Measurements from ENCODE around the gene GPR87.

The GPR87 gene, protein sequence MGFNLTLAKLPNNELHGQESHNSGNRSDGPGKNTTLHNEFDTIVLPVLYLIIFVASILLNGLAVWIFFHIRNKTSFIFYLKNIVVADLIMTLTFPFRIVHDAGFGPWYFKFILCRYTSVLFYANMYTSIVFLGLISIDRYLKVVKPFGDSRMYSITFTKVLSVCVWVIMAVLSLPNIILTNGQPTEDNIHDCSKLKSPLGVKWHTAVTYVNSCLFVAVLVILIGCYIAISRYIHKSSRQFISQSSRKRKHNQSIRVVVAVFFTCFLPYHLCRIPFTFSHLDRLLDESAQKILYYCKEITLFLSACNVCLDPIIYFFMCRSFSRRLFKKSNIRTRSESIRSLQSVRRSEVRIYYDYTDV

GRCh38 chr3:151316267-151316991 is at the start of gene GPR87:
GPR87 (minus strand) TSS chr3:151316820; CDS start chr3:151300100, 16,720 bp downstream.
- DNase-seq (ENCODE audit: low read depth): no peak

DNA sequence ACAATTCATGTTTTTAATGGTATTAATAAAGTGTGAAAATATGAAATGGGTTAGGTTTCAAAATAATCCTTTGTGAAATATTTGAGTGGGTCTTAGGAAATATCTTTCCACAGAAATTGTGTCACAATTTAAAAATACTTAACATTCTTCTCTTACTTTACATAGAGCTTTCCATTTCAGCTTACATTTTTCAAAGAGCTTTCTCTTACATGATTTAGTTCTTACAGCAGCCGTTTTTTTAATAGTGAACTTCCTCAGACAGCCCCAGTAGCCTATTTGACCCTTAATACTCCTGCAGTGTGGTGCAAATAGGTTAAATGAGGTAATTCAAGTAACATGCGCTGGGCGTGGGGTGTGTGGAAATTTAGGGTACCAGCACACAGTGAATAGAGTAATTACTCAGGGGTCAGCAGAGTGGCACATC is 46.1 kb upstream of the GPR87 start:
- no peak for DNase-seq (ENCODE audit: low read depth)

DNA sequence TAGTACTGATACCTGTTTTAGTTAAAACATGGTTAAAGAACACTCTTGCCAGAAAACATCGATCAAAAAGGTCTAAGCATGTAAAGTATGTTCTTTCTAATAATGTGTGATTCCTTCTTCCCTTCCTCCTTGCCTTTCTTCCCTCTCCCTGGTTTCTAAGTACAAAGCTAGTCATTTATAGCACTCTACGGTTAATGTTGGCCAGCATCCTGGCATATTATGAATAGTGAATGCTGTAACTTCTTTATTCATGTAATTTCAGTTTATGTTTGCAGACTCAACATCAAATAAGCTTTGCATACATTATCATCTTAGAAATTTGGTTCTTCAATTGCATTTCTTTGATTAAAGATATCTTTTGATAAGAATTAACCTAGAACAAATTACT is 40.8 kb upstream of the GPR87 start:
- no peak for DNase-seq (ENCODE audit: low read depth)

DNA sequence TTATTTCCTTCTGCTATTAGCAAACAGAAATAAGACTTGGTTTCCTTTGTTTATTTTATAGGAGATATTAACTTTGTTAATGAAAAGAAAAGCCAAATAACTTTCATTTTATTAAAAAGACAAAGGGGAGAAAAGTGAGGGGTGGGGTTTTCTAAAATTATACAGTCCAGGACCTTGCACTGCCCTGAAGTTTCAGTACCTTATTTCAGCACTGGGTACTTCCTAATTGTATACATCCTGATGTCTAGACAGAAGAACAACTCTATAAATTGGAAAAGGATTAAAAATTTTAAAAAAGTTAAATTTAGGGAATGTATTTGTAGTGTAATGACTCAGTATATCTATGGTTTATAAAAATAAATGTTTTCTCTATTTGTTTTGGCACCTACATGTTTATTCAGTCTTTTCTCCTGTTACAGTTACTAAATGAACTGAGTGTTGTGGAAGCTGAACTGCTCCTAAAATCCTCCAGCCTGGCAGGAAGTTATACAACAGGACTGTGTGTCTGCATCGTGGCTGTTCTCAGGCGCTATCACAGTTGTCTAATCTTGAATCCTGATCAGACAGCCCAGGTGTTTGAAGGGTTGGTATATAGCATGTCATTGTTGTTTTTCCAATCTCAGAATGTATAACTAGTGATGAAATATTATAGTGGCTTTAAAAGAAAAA is 40.3 kb upstream of the GPR87 start:
- DNase-seq (ENCODE audit: low read depth): no peak

DNA sequence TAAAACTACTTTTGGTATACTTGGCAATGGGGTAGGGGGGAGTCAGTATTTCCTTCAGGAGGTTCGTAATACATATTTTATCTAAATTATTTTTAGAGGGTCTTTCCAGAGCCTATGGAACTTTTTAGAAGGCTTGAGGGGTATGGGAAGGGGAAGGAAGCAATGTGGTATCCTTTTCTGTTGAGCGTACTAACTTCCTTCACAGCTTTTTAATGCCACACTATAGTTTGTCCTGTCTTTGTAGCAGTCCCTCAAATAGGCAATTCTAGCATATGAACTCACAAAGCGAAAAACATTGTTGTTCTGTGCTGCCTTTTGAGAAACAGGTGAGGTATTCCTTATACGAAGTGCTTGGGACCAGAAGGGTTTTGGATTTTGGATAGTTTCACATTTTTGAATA is 35.0 kb upstream of the GPR87 start:
- no peak for DNase-seq (ENCODE audit: low read depth)

DNA sequence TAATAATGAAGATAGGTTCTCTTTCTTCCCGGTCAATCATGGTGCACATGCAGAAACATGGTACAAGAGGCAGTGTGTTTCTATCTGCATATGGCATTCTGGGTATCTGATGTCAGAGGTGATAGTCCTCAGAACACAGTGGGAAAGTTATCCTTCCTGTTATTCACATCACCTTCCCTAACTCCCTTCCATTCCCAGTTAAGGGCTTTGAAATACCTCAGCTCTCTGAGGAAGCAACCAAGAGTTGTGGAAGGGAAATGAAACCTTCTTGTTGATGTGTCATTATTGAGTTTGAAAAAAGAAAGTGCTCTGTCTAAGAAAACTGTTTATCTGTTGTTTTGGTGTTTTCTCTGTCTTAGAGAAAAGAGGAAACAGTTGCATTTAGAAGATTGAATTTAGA is 34.6 kb upstream of the GPR87 start:
- no peak for DNase-seq (ENCODE audit: low read depth)

DNA sequence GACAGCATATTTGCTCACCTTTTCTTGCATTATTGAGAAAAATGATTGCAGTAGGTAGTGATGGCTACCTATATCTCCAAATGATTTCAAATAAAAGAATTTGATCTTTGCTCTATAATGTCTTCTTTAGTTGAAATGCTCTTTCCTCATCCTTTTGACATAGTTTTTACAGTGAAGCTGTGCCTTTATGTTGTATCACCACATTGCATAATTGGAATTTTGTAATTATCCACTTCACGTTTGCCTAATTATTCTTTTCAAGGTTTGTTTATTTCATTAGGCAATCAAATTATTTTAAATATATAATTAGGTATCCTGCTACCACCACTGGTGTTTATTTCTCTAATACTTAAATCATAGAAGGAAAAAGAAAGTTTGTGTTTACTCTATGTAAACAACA is 34.0 kb upstream of the GPR87 start:
- DNase-seq (ENCODE audit: low read depth): no peak

DNA sequence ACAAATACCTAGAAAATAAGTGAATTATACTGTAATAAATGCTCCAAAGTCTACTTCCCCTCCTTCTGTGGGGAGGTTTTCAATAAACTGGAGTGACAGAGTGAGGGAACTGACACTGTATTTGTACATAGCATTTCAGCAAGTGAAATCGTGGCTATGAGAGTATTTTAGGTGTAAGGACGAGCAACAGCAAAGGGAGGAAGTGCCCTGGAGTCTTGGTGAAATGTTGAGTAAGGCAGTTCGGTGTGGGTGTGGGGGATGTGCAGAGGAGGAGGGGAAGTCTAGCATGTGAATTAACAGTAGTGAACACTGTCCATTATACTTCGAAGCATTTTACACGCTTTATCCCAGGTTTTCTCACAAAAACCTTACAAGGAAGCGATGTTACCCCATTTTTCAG is 30.8 kb upstream of the GPR87 start:
- DNase-seq (ENCODE audit: low read depth): no peak

GRCh38 chr3:151346292-151346691 is 29.7 kb upstream of the GPR87 start:
- DNase-seq (ENCODE audit: low read depth): no peak

DNA sequence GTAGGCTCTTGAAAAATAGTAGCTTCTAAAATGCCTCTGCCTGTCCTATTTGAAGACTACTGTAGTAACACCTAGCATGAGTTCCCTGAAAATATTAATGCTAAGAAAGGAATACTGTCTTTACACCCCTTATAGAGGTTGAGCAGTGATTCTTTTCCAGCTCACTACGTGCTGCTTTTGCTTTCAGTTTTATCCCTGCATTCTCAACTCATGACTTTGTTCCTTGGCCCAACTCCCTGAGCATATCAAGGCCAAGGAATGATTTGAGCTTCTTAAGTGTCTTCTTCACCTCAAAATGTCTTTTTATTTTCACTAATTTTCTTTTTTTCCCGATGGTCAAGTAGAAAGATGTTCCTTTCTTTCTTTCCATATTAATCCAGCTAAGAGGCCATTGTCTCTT is 29.2 kb upstream of the GPR87 start:
- no peak for DNase-seq (ENCODE audit: low read depth)

GRCh38 chr3:151331696-151332095 is 15.1 kb upstream of the GPR87 start:
- DNase-seq (ENCODE audit: low read depth): no peak

DNA sequence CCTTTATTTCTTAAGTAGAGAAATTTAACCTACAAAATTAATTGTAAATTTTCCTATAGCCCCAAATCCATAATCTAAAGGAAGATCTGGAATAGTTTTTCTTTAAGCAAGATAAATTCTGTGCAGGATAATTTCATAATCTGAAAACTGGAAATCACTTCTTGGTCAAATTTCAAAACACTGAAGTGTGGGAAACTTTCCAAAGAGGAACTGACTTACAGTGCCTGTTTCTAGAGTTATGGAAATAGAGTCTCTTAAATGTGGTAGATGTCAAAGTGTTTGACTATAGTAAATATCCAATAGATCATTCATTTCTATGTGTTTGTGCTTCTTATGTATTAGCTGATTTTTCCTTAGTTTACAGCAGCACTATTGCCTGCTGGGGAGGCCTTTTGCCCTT is 14.3 kb upstream of the GPR87 start:
- no peak for DNase-seq (ENCODE audit: low read depth)

DNA sequence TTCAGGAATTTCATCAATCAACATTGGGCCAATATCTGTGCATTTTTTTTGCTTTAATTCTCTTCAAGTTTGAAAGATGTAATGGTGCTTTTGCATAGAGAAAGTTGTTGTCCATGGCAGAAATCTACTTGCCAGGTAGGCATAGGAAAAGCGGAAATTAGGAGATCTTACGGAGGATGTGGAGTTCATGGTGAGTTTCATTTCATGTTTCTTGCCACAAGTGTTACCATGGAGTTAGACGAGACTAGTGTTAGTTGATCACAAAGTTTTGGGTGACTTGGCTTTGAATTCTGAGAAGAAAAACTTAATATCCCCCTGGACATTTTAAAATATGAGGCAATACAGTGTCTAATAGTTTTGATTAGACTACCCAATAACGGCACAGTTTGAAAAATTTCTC is 13.8 kb upstream of the GPR87 start:
- DNase-seq (ENCODE audit: low read depth): no peak

GRCh38 chr3:151329363-151329762 is 12.7 kb upstream of the GPR87 start, which contains the start of gene P2RY13:
P2RY13 (minus strand) TSS chr3:151329549; CDS start chr3:151329528, 21 bp downstream.
- no peak for DNase-seq (ENCODE audit: low read depth)

- DNase-seq (ENCODE audit: low read depth): no peak
Measured at GRCh38 chr3:151328298-151328995, 11.8 kb upstream of the GPR87 start.

GRCh38 chr3:151327571-151328198 is 11.1 kb upstream of the GPR87 start:
- no peak for DNase-seq (ENCODE audit: low read depth)

GRCh38 chr3:151322511-151322910 is 5.9 kb upstream of the GPR87 start:
- DNase-seq (ENCODE audit: low read depth): no peak

- DNase-seq (ENCODE audit: low read depth): no peak
Measured at GRCh38 chr3:151321526-151321925, 4.9 kb upstream of the GPR87 start.

- no peak for DNase-seq (ENCODE audit: low read depth)
Measured at GRCh38 chr3:151320131-151320530, 3.5 kb upstream of the GPR87 start.

DNA sequence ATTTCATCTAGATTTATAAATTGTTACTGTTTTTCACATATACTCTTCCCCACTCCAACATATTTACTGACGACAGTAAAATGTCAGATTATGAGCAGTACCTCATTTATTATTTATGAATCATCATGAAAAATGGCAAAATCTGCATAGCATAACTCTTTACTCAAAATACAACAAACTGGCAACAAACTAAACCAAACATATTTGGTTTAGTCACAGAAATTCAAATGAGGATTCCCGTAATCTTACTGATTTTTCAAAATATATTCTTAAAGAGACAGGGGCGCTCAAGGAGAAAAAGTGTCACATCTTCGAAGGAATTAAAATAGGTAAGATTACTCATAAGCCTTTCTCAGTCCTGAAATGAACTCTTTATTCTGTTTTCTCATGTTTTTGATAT is 3.0 kb upstream of the GPR87 start:
- no peak for DNase-seq (ENCODE audit: low read depth)

- DNase-seq (ENCODE audit: low read depth): no peak
Measured at GRCh38 chr3:151318991-151319390, 2.4 kb upstream of the GPR87 start.

GRCh38 chr3:151318313-151318712 is 1.7 kb upstream of the GPR87 start:
- DNase-seq (ENCODE audit: low read depth): no peak
